Gastrocnemius medialis (tissue), 4 donors: ENCODE results near the gene SEC23B. TPM values are rescaled to one million over a fixed set of nuclear protein-coding genes. Genes with fewer than 3 reads are reported as not detected.

Experiments used
- ATAC-seq, 2 donors: fragments of 150-250 bp; one replicate each; pipeline ENCODE4 v1.9.1; 2016
- DNase-seq, 2 donors: peaks; one replicate each; pipeline ENCODE4 v3.0.0-alpha.2; 2019
- H3K27ac ChIP-seq, 4 donors: fragments of 200-600 bp; sonication (generic); 1 replicate in 1 of 4; 2 replicates in 3 of 4; pipeline ENCODE4 v1.5.1; 2016 to 2018; ENCODE audit warnings: mild to moderate bottlenecking in 2 of 4, moderate library complexity in 1 of 4
- H3K27me3 ChIP-seq, 3 donors: fragments of 200-600 bp; sonication (generic) in 2 of 3; 1 replicate in 1 of 3; 2 replicates in 2 of 3; pipeline versions ENCODE4 v1.5.1 to v1.6.0; 2016 to 2019; ENCODE audit warnings: mild to moderate bottlenecking in 1 of 3, moderate library complexity in 1 of 3
- H3K36me3 ChIP-seq, 2 donors: fragments of 200-600 bp; sonication (generic) in 1 of 2; one replicate each; pipeline ENCODE4 v1.5.1; 2017 to 2018
- H3K4me1 ChIP-seq, 2 donors: fragments of 200-600 bp; sonication (generic) in 1 of 2; one replicate each; pipeline ENCODE4 v1.5.1; 2016 to 2017; ENCODE audit warnings: mild to moderate bottlenecking in 2 of 2
- H3K4me3 ChIP-seq, 4 donors: fragments of 200-600 bp; sonication (generic) in 3 of 4; 1 replicate in 1 of 4; 2 replicates in 3 of 4; pipeline ENCODE4 v1.5.1; 2016 to 2019; ENCODE audit warnings: mild to moderate bottlenecking in 2 of 4
- H3K9me3 ChIP-seq, 3 donors: fragments of 200-600 bp; sonication (generic) in 2 of 3; 1 replicate in 1 of 3; 2 replicates in 2 of 3; pipeline ENCODE4 v1.5.1; 2016 to 2019
- CTCF ChIP-seq, 5 experiments: fragments of 450-650 bp in 3 of 5; fragments of 200-600 bp in 2 of 5; sonication (generic) in 2 of 5; IDR thresholded peaks in 4 of 5; conservative IDR thresholded peaks in 1 of 5; 1 replicate in 4 of 5; 2 replicates in 1 of 5; pipeline ENCODE4 v1.5.1; 2016 to 2019; ENCODE audit warnings: antibody characterized with exemption in 5 of 5, mild to moderate bottlenecking in 3 of 5, moderate library complexity in 3 of 5
- POLR2A ChIP-seq, 2 donors: fragments of 450-650 bp; IDR thresholded peaks; one replicate each; pipeline ENCODE4 v1.6.1; 2017; ENCODE audit warnings: antibody characterized with exemption in 2 of 2, mild to moderate bottlenecking in 2 of 2, moderate library complexity in 2 of 2
- in situ Hi-C, 4 donors: fragments of 200-750 bp; cut with MboI; loops; one replicate each; pipeline versions ENCODE4 v1.15.0 to v1.8.0; 2017; ENCODE audit warnings: low sequenced_read_pairs in 4 of 4
- intact Hi-C: fragments of 100-400 bp; cut with DNase I; formaldehyde crosslinking; loops from one replicate; pipeline ENCODE4 v1.15.1; 2023; ENCODE audit warnings: low total_unique reads
- total RNA-seq, 4 donors: library from RNA; depleted of rRNA; stranded (reverse); fragments of >200 nt; gene quantifications; one replicate each; pipeline versions ENCODE4 v1.1.0 to v1.2.3, GENCODE V29; 2016

Gene SEC23B
- total RNA-seq = 10 to 100 TPM in 1 of 4 donors, 1 to 10 TPM in 3; 7.2 to 10.7 (median 8.1) TPM

GRCh38 chr20:18507218-18508191 lies at the start of gene SEC23B:
TSS of gene SEC23B (plus strand) at chr20:18507940. CDS start at chr20:18510836, 2,896 bp downstream.
- TF ChIP-seq POLR2A (IDR thresholded peaks at IDR 0.05) (peak; percentile 76 to 77), CTCF (IDR thresholded peaks at IDR 0.05 in 4 of 5, conservative IDR thresholded peaks at IDR 0.05 in 1 of 5) (no peak)
- no peaks in the 10 kb centered on the region for H3K27me3 ChIP-seq
- peak within 1 kb of the TSS; percentile 76 to 95 (median 86) for H3K4me3 ChIP-seq
- in situ Hi-C loops (loop anchor here in 1 of 4 donors (25.0 kb wide), 1 partner anchor 545 kb away; the partner anchor contains the start of genes MGME1 and SNX5), intact Hi-C loops (loop anchor here (1.0 to 10.0 kb wide), 7 partner anchors 10 to 539 kb away; partner anchors contain the start of genes DTD1, DZANK1, MGME1 and POLR3F)
- no peaks in the 10 kb centered on the region for H3K9me3 ChIP-seq
- peak; percentile 95 to 96 for DNase-seq
- ATAC-seq = peak; percentile 99 to 100
- H3K4me1 ChIP-seq = peaks cover 8 to 10% of the 10 kb centered on the region in 2 donors
- H3K36me3 ChIP-seq = peaks cover 0 to 27% of the 10 kb centered on the region in 2 donors
- peak within 1 kb of the TSS; percentile 94 to 99 (median 96) for H3K27ac ChIP-seq

- H3K27me3 ChIP-seq = no peaks in the 10 kb centered on the region
- H3K36me3 ChIP-seq = peaks cover 0 to 4% of the 10 kb centered on the region in 2 donors
- peaks cover 19 to 21% of the 10 kb centered on the region in 2 donors for H3K4me1 ChIP-seq
- intact Hi-C loops (loop anchor here (10.0 kb wide), 1 partner anchor 501 kb away; the partner anchor contains the start of genes MGME1 and SNX5), in situ Hi-C loops (loop anchor here in 1 of 4 donors (25.0 kb wide), 2 partner anchors 178 to 328 kb away; partner anchors contain the start of genes KAT14, PET117 and ZNF133)
- ATAC-seq = no peak
- TF ChIP-seq CTCF (IDR thresholded peaks at IDR 0.05 in 4 of 5, conservative IDR thresholded peaks at IDR 0.05 in 1 of 5) = no peak
- DNase-seq = no peak
- H3K27ac ChIP-seq = no peak overlapping the region
- H3K4me3 ChIP-seq = no peak overlapping the region
- no peaks in the 10 kb centered on the region for H3K9me3 ChIP-seq
These were observed 42.1 kb upstream of the SEC23B start for GRCh38 chr20:18465536-18466200.

- in situ Hi-C loops (loop anchor here in 1 of 4 donors (25.0 kb wide), 2 partner anchors 179 to 329 kb away; partner anchors contain the start of genes KAT14, PET117 and ZNF133), intact Hi-C loops (loop anchor here (10.0 kb wide), 1 partner anchor 502 kb away; the partner anchor contains the start of genes MGME1 and SNX5)
These were observed 41.2 kb upstream of the SEC23B start for GRCh38 chr20:18466574-18466893.

More at GRCh38 chr20:18466574-18466893, 41.2 kb upstream of the SEC23B start:
- ATAC-seq = peak; percentile 39 to 57
- Histone ChIP-seq H3K36me3 (peaks cover 0 to 4% of the 10 kb centered on the region in 2 donors), H3K4me3 (peak overlapping the region; percentile 75 to 98 (median 91)), H3K9me3 (no peaks in the 10 kb centered on the region), H3K27me3 (no peaks in the 10 kb centered on the region), H3K27ac (peak overlapping the region; percentile 77 to 93 (median 85)), H3K4me1 (peaks cover 19 to 21% of the 10 kb centered on the region in 2 donors)
- TF ChIP-seq CTCF (IDR thresholded peaks at IDR 0.05 in 4 of 5, conservative IDR thresholded peaks at IDR 0.05 in 1 of 5) (no peak), POLR2A (IDR thresholded peaks at IDR 0.05) (no peak)
- no peak for DNase-seq
